C4-2B (cell line): ENCODE data around the gene ABHD17C.

Experiments used
- CTCF ChIP-seq: fragments of 450-650 bp; conservative IDR thresholded peaks from 2 replicates; pipeline ENCODE4 v1.5.1; 2017; ENCODE audit warnings: mild to moderate bottlenecking
- ZFX ChIP-seq: fragments of 450-650 bp; IDR thresholded peaks from 2 replicates; pipeline ENCODE4 v1.6.1; 2017

- TF ChIP-seq CTCF (no peak), ZFX (no peak)
Measured at GRCh38 chr15:80736560-80736959, 41.5 kb downstream of the ABHD17C start.
